Fibroblast of skin of left biceps (primary cell): ENCODE data around the gene CKMT1B.
"Not testable (repeated sequence)": the region's sequence is repeated elsewhere in the genome, so short reads cannot be mapped to it uniquely, and the experiment has no call there.

Source experiments
- DNase-seq, 2 experiments: peaks; one replicate each; pipeline ENCODE4 v3.0.0-alpha.2; 2013; ENCODE audit warnings: low read depth in 2 of 2

Gene CKMT1B

DNA sequence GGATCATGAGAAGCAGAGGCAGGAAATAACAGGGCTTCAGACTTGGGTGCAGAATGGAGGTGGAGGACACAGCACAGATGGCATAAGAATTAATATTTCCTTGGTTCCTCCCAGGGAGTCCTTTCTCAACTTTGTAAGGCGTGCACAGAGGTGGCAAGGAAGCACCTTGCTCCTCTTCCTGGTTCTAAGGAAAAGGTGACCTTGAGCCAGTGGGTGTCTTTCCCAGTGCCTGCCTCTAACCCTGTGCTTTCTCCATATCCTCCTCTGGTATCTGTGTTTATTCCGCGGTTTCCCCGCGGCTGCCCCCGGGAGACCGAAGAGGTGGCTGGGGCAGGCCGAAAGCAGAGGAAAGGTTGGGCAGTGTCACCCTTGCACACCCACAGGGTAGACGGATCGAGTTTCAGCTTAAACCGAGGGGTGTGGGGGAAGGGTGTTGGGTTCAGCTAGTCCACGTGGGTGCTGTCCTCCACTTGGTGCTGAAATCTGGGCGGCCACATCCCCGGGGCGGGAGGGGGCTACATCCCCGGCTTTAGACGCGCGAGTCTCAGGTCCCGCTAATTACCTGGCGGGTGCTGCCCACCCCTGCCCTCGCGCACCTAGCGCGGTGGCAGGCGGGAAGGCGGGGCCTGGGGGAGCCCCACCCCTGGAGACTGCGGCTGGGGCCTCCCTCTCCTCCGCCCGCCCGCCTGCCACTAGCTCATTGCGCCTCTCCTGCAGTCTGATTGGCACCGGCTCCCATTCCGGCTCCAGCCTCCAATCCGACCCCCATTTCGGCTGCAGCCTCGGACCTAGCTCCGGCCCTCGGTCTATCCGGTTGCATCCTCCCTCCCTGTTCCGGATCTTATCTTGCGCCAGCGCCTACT, at the start of gene CKMT1B:
Gene CKMT1B (plus strand): TSS at position 700 of the 863 bp plus-strand sequence. CDS start 192 bp downstream, outside the sequence.
- not testable (repeated sequence) for DNase-seq

DNA sequence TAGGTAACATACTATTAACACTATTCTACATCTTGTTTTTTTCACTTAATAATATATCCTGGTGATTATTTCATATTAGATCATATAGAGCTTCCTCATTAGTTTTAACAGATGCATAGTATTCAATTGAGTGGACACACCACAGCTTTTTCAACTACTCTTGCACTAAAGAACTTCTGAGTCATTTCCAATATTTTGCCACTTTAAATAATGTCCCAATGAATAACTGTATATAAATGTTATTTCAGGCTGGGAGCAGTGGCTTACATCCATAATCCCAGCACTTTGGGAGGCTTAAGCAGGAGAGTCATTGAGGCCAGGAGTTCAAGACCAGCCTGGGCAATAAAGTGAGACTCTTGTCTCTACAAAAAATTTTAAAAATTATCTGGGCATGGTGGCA, 49.6 kb upstream of the CKMT1B start:
- DNase-seq = no peak

DNA sequence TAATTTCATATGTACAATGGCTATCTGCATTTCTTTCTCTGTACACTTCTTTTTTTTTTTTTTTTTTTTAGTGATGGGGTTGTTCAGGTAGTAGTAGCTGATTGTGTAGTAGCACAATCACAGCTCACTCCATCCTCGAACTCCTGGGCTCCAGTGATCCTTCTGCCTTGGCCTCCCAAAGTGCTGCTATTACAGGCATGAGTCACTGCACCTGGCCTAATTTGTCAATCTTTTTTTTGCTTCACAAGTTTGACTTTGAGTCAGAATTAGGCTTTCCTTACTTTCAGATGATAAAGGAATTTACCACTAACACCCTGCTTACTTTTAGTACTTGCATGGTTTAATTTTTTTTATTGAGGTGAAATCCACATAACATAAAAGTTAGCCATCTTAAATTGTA, 48.4 kb upstream of the CKMT1B start:
- DNase-seq = no peak

- DNase-seq = no peak
Measured at GRCh38 chr15:43547539-43547938, 46.3 kb upstream of the CKMT1B start.

DNA sequence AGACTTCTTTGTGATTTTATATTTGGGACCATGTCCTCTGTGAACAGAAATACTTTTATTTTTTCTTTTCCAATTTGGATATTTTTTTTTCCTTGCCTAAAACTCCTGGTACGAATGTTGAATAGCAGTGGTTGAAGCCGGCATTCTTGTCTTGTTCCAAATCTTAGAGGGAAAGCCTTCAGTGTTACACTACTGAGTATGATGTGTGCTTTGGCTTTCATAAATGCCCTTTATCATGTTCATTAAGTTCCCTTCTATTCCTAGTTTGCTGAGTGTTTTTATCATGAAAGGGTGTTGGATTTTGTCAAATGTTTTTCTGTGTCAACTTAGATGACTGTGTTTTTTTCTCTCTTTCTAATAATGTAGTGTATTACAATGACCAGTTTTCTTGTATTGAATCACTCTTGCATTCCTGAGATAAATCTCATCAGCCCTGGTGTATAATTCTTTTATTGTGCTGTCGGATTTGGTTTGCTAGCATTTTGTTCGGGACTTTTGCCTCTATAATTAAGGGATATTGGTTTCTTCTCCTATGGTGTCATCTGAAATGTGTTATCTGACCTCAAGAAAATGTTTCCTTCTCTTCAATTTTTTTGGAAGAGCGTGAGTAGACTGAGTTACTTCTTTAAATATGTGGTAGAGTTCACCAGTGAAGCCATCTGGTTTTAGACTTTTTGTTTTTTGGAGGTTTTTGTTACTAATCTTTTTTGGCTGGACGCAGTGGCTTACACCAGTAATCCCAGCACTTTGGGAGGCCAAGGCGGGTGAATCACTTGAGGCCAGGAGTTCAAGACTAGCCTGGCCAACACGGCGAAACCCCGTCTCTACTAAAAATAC, 43.1 kb upstream of the CKMT1B start:
- peak; percentile 69 to 81 for DNase-seq

DNA sequence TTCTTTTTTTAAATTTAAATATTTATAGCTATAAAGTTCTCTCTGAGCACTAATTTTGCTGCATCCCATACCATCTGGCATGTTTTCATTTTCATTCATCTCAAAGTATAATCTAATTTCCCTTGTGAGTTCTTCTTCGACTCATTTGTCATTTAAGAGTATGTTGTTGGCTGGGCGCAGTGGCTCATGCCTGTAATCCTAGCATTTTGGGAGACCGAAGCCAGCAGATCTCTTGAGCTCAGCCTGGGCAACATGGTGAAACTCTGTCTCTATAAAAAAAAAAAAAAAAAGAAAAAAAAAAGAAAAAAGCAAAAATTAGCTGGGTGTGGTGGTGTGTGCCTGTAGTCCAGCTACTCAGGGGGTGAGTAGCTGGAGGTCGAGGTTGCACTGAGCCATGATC, 41.6 kb upstream of the CKMT1B start:
- DNase-seq = no peak

DNA sequence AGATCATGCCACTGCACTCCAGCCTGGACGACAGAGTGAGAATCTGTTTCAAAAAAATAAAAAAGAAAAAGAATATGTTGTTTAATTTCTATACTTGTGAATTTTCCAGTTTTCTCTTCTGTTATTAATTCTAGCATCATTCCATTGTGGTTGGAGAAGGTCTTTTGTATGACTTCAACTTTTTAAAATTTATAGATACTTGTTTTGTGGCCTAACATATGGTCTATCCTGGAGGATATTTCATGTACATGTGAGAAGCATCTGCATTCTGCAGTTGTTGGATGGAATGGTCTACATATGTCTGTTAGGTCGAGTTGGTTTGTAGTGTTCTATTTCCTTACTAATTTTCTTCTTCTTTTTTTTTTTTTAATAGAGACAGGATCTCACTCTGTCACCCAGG, 40.8 kb upstream of the CKMT1B start:
- DNase-seq = peak; percentile 60 to 62

GRCh38 chr15:43562753-43563152, 31.1 kb upstream of the CKMT1B start:
- DNase-seq = not testable (repeated sequence)

- not testable (repeated sequence) for DNase-seq
Measured at GRCh38 chr15:43563793-43564192, 30.0 kb upstream of the CKMT1B start.

GRCh38 chr15:43566615-43567014, 27.2 kb upstream of the CKMT1B start:
- not testable (repeated sequence) for DNase-seq

- DNase-seq = not testable (repeated sequence)
Measured at GRCh38 chr15:43574607-43575006, 19.2 kb upstream of the CKMT1B start.

GRCh38 chr15:43589778-43590466, 3.9 kb upstream of the CKMT1B start, which contains the start of gene PPIP5K1:
TSS of gene PPIP5K1 (minus strand) at chr15:43590208. CDS start at chr15:43584504, 5,704 bp downstream.
- DNase-seq = not testable (repeated sequence)

DNA sequence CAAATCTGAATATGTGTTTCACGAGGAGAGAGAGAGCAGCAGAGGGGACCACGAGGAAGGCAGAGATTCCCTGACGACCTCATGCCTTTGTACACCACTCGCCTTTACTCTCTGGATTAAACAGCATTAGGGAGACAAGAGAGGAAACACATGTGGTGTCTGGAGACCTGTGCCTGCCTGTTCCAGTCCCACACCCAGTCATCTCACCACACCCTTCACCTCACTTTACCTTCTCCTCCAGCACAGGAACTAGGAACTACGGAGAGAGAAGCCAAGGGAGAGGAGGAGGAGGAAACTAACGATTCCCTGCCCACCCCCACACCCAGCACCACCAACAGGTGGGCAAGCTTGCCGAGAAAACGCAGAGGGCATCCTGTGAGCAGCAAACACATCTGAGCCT, 986 bp upstream of the CKMT1B start:
- not testable (repeated sequence) for DNase-seq

DNA sequence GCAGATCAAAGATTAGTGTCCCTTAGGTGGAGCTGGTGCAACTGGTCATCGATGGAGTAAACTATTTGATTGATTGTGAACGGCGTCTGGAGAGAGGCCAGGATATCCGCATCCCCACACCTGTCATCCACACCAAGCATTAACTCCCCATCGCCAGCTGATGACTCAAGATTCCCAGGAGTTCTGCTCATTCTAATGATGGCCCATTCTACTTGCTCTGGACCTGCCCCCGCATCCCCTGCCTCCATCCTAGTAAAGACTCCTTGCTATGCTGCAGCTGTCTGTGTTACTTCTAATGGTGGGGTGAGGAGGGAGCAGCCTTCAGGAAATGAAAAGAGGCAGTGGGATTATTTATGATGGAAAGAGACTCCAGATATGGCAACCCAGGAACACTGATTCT, 5.3 kb downstream of the CKMT1B start:
- not testable (repeated sequence) for DNase-seq

DNA sequence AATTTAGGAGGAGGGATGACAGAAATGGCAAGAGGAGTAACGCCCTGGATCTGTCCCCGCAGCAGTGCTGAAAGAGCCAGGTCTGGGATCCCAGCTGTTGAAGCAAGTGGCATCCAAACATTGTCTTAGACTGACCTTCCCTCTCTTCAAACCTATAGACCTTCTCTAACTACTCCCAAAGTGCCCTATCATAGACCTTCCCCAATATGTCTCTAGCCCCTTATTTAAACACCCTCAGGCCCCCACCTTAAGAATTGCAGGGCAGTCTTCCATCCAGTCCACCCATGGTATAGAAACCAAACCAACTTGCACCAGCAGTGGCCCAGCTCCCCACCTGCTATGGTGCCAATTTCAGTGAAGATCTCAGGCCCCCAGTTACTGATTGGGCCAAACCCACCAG, 6.4 kb downstream of the CKMT1B start:
- DNase-seq = not testable (repeated sequence)

DNA sequence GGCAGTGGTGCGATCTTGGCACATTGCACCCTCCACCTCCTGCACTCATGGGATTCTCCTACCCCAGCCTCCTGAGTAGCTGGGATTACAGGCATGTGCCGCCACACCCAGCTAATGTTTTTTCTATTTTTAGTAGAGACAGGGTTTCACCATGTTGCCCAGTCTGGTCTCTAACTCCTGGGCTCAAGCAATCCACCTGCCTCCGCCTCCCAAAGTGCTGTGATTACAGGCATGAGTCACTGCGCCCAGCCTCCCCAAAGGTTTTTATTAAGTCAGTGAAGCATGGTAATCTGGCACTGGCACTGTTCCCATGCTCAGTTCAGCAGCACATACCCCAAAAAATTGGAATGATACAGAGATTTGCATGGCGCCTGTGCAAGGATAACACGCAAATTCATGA, 8.4 kb downstream of the CKMT1B start:
- DNase-seq = not testable (repeated sequence)

DNA sequence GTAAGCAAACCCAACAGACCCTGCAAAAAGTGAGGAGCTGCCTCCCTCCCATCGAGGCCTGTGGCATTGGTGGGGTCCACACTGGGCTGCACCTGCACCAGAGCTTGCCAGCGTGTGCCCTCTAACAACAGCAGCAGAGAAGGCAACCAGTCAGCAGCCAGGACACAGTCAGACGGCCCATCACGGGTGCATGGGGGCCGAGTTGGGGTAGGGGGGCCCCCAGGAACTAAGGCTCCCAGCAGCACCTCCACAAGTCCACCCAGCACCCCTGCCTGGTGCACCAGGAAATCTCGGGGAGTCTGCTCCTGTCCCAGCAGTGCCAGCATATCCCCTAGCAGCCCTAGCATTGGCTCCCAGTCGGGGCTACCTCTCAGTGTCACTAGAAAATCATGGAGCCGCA, 23.9 kb downstream of the CKMT1B start:
- not testable (repeated sequence) for DNase-seq

- DNase-seq = not testable (repeated sequence)
Measured at GRCh38 chr15:43618700-43619099, 24.9 kb downstream of the CKMT1B start, which contains the start of gene STRC. TSS of gene STRC (minus strand) at chr15:43618800. CDS start at chr15:43618722, 78 bp downstream.

DNA sequence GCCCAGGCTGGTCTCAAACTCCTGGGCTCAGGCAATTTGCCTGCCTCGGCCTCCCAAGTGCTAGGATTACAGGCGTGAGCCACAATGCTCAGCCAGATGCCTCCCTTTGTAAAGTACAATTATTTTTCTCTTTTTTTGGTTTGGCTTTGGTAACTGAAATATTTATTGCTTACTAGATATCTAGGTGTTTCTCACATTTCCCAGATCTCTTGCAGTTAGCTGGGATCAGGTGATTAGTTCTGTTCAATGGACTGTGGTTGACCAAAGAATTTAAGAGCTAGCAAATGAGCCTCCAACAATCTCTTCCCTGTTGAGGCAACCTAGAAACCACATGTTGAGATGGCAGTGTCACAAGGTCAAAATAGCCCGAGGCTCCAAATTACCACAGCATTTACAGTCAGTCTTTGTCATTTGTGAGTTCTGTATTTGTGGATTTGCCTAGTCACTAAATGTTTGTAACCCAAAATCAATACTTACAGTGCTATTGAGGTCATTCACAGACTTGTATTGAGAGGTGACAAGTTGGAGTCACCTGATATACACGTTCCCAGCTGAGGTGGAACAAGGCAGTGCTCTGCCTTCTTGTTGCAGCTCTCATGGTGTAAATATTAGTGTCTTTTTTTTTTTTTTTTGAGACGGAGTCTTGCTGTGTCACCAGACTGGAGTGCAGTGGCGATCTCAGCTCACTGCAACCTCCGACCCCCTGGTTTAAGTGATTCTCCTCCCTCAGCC, 28.4 kb downstream of the CKMT1B start:
- DNase-seq = not testable (repeated sequence)

DNA sequence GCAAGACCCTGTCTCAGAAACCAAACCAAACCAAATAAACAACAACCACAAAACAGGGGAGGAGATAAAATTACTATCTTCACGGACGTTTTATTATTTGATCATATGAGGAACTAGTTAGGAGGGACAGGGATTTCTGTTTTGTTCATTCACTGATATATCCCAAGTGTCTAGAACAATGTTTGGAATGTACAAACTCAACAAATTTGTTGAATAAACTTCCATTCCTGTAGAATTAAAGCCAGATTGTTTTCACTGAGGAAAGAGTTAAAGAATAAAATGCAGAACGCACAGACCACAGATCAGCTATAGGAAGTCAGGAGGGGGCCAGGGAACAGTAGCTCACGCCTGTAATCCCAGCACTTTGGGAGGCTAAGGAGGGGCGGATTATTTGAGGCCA, 31.3 kb downstream of the CKMT1B start:
- DNase-seq = peak; percentile 21 to 28

DNA sequence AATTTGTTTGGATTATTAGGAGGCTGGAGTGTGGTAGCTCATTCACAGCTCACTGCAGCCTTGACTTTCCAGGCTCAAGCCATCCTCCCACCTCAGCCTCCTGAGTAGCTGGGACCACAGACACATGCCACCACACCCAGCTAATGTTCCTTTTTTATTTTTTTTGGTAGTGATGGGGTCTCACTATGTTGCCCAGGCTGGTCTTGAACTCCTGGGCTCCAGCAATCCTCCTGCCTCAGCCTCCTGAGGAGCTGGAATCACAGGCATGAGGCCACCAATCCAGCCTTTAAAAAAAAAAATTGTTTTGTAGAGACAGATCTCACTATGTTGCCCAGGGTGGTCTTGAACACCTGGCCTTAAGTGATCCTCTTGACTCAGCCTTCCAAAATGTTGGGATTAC, 33.1 kb downstream of the CKMT1B start:
- DNase-seq = not testable (repeated sequence)
